K562 (cell line): Measurements from ENCODE around the gene RIN3. TPM values are rescaled to one million over a fixed set of nuclear protein-coding genes. Genes with fewer than 3 reads are reported as not detected.

Source experiments
- CEBPB ChIP-seq: fragments of 450-650 bp; IDR thresholded peaks from 2 replicates; pipeline ENCODE4 v1.6.1; 2016; ENCODE audit warnings: missing genetic modification characterization, missing compliant biosample characterization
- GTF2E2 ChIP-seq: fragments of 200-800 bp; sonication (Bioruptor generic); IDR thresholded peaks from 2 replicates; pipeline ENCODE4 v1.6.1; 2016; ENCODE audit warnings: missing genetic modification characterization, missing compliant biosample characterization
- HNRNPH1 ChIP-seq: fragments of 200-400 bp; formaldehyde crosslinking; optimal IDR thresholded peaks from 2 replicates; pipeline ENCODE3; 2017; ENCODE audit warnings: low read depth, mild to moderate bottlenecking, low read length, moderate library complexity
- TCF3 ChIP-seq: sonication (generic); formaldehyde crosslinking; IDR thresholded peaks from 2 replicates; pipeline ENCODE4 v1.4.0; 2020; ENCODE audit warnings: mild to moderate bottlenecking, missing genetic modification reagents
- polyA plus RNA-seq, 8 experiments: library from polyadenylated mRNA; depleted of rRNA in 4 of 8; stranded (reverse) in 5 of 8; unstranded in 3 of 8; fragments of >200 nt; fragmentation: Nextera tagmentation in 2 of 8; fragmentation: Illumina TruSeq in 1 of 8; extraction: Ambion mirVana in 2 of 8; extraction: Trizol in 1 of 8; gene quantifications; 2 replicates each; pipeline versions ENCODE4 v1.2.1 to v1.2.3, GENCODE V29; 2011 to 2014; ENCODE audit warnings: inconsistent platforms in 1 of 8, missing spikeins in 1 of 8
- total RNA-seq, 7 experiments: library from RNA; depleted of rRNA in 6 of 7; stranded (reverse); fragments of >200 nt in 6 of 7; fragmentation: Illumina TruSeq in 2 of 7; extraction: Trizol in 2 of 7; gene quantifications; 2 replicates each; pipeline versions ENCODE4 v1.2.1 to v1.2.3, GENCODE V29; 2011 to 2021; ENCODE audit warnings: low replicate concordance in 1 of 7
- TF ChIP-seq, protein P1 (sequence below): IDR thresholded peaks from 2 replicates; pipeline ENCODE4 v1.6.1; 2012; ENCODE audit warnings: low read depth, low read length, improper control_type of control experiment, borderline replicate concordance
- TF ChIP-seq, protein P2 (sequence below), 3 experiments: fragments of 200-800 bp in 1 of 3; fragments of 250-450 bp in 1 of 3; fragments of 450-650 bp in 1 of 3; sonication (Bioruptor Pico) in 1 of 3; sonication (Bioruptor generic) in 1 of 3; formaldehyde crosslinking in 1 of 3; IDR thresholded peaks; 2 replicates each; pipeline versions ENCODE4 v1.6.1 to v1.8.0; 2016 to 2022; ENCODE audit warnings: mild to moderate bottlenecking in 2 of 3, missing genetic modification characterization in 2 of 3, missing compliant biosample characterization in 1 of 3, moderate library complexity in 1 of 3

Gene RIN3
- total and polyA plus RNA-seq, 9 of the 15 experiments (the other 6 are each of a cell fraction or from before 2014, with no cell fraction given) = 0.01 to 0.49 (median 0.08) TPM; not detected in 5

DNA sequence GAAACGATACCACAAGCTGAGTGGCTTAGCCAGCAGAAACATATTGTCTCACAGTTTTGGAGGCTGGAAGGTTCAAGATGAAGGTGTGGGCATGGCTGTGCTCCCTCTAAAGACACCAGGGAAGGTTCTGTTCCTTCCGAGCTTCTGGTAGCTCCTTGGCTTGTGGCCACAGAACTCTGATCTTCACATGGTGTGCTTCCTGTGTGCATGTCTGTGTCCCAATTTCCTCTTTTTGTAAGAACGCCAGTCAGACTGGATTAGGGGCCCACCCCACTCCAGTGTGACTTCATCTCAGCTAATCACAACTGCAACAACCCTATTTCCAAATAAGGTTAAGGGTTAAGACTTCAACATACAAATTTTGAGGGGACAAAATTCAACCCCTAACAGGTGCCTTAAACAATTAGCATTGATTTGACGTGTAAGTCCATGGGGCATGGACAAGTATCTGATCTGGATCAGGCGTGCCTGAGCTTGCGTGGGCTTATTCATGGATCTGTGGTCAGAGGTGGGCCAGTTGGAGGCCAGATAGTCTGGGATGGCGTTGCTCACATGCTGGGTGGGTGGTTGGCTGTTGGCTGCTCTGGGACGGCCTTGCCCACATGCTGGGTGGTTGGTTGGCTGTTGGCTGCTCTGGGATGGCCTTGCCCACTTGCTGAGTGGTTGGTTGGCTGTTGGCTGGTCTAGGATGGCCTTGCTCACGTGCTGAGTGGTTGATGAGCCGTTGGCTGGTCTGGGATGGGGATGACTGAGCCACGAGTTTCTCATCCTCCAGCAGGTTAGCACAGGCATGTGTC is 146.4 kb downstream of the RIN3 start (continued):
- TF ChIP-seq HNRNPH1 (no peak), GTF2E2 (tag) (0 out of 2 replicates have a peak, but pooled peaks have one; percentile 21), TCF3 (CRISPR knock-in tag) (no peak), CEBPB (no peak)
- TF ChIP-seq, protein P1, sequence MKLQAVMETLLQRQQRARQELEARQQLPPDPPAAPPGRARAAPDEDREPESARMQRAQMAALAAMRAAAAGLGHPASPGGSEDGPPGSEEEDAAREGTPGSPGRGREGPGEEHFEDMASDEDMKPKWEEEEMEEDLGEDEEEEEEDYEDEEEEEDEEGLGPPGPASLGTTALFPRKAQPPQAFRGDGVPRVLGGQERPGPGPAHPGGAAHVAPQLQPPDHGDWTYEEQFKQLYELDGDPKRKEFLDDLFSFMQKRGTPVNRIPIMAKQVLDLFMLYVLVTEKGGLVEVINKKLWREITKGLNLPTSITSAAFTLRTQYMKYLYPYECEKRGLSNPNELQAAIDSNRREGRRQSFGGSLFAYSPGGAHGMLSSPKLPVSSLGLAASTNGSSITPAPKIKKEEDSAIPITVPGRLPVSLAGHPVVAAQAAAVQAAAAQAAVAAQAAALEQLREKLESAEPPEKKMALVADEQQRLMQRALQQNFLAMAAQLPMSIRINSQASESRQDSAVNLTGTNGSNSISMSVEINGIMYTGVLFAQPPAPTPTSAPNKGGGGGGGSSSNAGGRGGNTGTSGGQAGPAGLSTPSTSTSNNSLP = no peak
- TF ChIP-seq, protein P2, sequence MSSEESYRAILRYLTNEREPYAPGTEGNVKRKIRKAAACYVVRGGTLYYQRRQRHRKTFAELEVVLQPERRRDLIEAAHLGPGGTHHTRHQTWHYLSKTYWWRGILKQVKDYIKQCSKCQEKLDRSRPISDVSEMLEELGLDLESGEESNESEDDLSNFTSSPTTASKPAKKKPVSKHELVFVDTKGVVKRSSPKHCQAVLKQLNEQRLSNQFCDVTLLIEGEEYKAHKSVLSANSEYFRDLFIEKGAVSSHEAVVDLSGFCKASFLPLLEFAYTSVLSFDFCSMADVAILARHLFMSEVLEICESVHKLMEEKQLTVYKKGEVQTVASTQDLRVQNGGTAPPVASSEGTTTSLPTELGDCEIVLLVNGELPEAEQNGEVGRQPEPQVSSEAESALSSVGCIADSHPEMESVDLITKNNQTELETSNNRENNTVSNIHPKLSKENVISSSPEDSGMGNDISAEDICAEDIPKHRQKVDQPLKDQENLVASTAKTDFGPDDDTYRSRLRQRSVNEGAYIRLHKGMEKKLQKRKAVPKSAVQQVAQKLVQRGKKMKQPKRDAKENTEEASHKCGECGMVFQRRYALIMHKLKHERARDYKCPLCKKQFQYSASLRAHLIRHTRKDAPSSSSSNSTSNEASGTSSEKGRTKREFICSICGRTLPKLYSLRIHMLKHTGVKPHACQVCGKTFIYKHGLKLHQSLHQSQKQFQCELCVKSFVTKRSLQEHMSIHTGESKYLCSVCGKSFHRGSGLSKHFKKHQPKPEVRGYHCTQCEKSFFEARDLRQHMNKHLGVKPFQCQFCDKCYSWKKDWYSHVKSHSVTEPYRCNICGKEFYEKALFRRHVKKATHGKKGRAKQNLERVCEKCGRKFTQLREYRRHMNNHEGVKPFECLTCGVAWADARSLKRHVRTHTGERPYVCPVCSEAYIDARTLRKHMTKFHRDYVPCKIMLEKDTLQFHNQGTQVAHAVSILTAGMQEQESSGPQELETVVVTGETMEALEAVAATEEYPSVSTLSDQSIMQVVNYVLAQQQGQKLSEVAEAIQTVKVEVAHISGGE (CRISPR knock-in tag; IDR thresholded peaks at IDR 0.05) = peak in 1 of 3 experiments; percentile 58; a peak in 2 of 6 replicates
